Measurements from ENCODE around the gene NKAIN4. TPM values are rescaled to one million over a fixed set of nuclear protein-coding genes. Genes with fewer than 3 reads are reported as not detected.

Gene NKAIN4
- total RNA-seq, 2 donors from 2014 or later: not detected

DNA sequence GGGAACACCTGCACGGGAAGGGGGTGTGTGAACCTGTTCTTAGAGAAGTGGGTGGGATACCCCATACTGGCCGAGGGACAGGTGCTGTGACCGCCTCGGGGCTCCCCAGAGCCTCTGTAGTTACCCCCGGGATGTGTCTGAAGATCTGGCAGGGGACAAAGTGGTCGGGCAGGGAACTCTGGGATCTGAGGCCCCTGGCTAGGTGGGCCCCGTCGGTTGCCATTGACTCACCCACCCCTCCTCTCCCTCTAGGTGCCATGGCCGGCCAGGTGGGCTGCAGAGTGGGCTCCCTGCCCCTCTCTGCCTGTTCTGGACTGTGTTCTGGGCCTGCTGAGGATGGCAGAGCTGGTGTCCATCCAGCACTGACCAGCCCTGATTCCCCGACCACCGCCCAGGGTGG is 14.3 kb downstream of the NKAIN4 start:
- TF ChIP-seq, protein P1, sequence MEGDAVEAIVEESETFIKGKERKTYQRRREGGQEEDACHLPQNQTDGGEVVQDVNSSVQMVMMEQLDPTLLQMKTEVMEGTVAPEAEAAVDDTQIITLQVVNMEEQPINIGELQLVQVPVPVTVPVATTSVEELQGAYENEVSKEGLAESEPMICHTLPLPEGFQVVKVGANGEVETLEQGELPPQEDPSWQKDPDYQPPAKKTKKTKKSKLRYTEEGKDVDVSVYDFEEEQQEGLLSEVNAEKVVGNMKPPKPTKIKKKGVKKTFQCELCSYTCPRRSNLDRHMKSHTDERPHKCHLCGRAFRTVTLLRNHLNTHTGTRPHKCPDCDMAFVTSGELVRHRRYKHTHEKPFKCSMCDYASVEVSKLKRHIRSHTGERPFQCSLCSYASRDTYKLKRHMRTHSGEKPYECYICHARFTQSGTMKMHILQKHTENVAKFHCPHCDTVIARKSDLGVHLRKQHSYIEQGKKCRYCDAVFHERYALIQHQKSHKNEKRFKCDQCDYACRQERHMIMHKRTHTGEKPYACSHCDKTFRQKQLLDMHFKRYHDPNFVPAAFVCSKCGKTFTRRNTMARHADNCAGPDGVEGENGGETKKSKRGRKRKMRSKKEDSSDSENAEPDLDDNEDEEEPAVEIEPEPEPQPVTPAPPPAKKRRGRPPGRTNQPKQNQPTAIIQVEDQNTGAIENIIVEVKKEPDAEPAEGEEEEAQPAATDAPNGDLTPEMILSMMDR (IDR thresholded peaks at IDR 0.05): no peak
- no peaks in the 10 kb centered on the region for H3K27me3 ChIP-seq (replicated peaks; ENCODE audit: insufficient read depth)
- no peak overlapping the region for H3K27ac ChIP-seq
- H3K4me1 ChIP-seq (ENCODE audit: control insufficient read depth in 1 of 2, low read depth in 2 of 2): no peaks in the 10 kb centered on the region
- DNase-seq (ENCODE audit: low spot score) (no peak), ATAC-seq (ENCODE audit: insufficient number of reproducible peaks, low FRiP score, low read depth) (no peak)
- no peaks in the 10 kb centered on the region for H3K9me3 ChIP-seq
- no peaks in the 10 kb centered on the region for H3K36me3 ChIP-seq
- no peak overlapping the region for H3K4me3 ChIP-seq

DNA sequence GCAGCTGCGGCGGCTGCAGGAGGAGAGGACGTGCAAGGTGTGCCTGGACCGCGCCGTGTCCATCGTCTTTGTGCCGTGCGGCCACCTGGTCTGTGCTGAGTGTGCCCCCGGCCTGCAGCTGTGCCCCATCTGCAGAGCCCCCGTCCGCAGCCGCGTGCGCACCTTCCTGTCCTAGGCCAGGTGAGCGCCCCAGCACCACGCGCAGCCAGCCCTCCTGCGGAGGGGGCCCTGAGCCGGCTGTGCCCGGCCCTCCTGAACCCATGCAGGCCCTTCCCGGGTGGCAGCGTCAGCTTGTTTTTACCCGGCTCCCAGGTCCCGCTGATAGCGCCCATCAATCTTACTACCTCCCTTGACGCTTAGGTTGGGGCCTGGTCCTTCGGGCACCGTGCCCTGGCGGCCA is 14.8 kb downstream of the NKAIN4 start:
- no peak for ATAC-seq (ENCODE audit: insufficient number of reproducible peaks, low FRiP score, low read depth)
- Histone ChIP-seq H3K9me3 (no peaks in the 10 kb centered on the region), H3K27ac (no peak overlapping the region), H3K4me1 (ENCODE audit: control insufficient read depth in 1 of 2, low read depth in 2 of 2) (no peaks in the 10 kb centered on the region), H3K36me3 (no peaks in the 10 kb centered on the region), H3K4me3 (no peak overlapping the region), H3K27me3 (replicated peaks; ENCODE audit: insufficient read depth) (no peaks in the 10 kb centered on the region)
- DNase-seq (ENCODE audit: low spot score): no peak
- TF ChIP-seq, protein P1 (IDR thresholded peaks at IDR 0.05): no peak

- Histone ChIP-seq H3K27ac (no peak overlapping the region), H3K9me3 (no peaks in the 10 kb centered on the region), H3K4me3 (no peak overlapping the region), H3K36me3 (no peaks in the 10 kb centered on the region), H3K4me1 (ENCODE audit: control insufficient read depth in 1 of 2, low read depth in 2 of 2) (no peaks in the 10 kb centered on the region), H3K27me3 (replicated peaks; ENCODE audit: insufficient read depth) (no peaks in the 10 kb centered on the region)
- ATAC-seq (ENCODE audit: insufficient number of reproducible peaks, low FRiP score, low read depth) (no peak), DNase-seq (ENCODE audit: low spot score) (no peak)
- TF ChIP-seq, protein P1 (IDR thresholded peaks at IDR 0.05): no peak
These were observed 15.6 kb downstream of the NKAIN4 start for GRCh38 chr20:63238514-63239125.

DNA sequence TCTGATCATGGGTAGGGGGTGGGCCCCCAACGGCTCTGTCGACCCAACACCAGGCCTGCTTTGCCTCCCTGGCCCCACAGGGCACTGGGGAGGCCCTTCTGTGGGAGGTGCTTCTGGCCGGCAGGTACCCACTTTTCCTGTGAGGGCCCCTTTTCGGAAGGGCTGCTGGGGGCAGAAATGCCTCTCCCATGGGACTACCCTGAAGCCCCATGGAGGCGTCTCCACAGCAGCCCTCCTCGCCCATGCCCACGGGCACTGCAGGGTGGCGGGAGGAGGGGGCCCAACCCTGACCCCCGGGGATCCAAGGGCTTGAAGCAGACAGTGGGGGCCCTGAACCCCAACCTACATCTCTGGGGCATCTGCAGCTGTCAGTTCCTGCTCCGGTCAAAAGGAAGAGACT is 16.2 kb downstream of the NKAIN4 start:
- no peaks in the 10 kb centered on the region for H3K36me3 ChIP-seq
- TF ChIP-seq, protein P1 (IDR thresholded peaks at IDR 0.05): no peak
- no peak overlapping the region for H3K27ac ChIP-seq
- H3K9me3 ChIP-seq: no peaks in the 10 kb centered on the region
- no peaks in the 10 kb centered on the region for H3K27me3 ChIP-seq (replicated peaks; ENCODE audit: insufficient read depth)
- DNase-seq (ENCODE audit: low spot score) (no peak), ATAC-seq (ENCODE audit: insufficient number of reproducible peaks, low FRiP score, low read depth) (no peak)
- no peak overlapping the region for H3K4me3 ChIP-seq
- H3K4me1 ChIP-seq (ENCODE audit: control insufficient read depth in 1 of 2, low read depth in 2 of 2): no peaks in the 10 kb centered on the region

GRCh38 chr20:63236116-63236837 is 18.0 kb downstream of the NKAIN4 start:
- ATAC-seq (ENCODE audit: insufficient number of reproducible peaks, low FRiP score, low read depth) (no peak), DNase-seq (ENCODE audit: low spot score) (no peak)
- Histone ChIP-seq H3K27ac (no peak overlapping the region), H3K36me3 (no peaks in the 10 kb centered on the region), H3K27me3 (replicated peaks; ENCODE audit: insufficient read depth) (no peaks in the 10 kb centered on the region), H3K4me1 (ENCODE audit: control insufficient read depth in 1 of 2, low read depth in 2 of 2) (no peaks in the 10 kb centered on the region), H3K9me3 (no peaks in the 10 kb centered on the region), H3K4me3 (no peak overlapping the region)
- TF ChIP-seq, protein P1 (IDR thresholded peaks at IDR 0.05): no peak
